Activated CD4-positive, alpha-beta T cell treated with anti-CD3 and anti-CD28 coated beads, Interleukin-2, Interleukin-4, amounts not matched to agents 100 ng/mL and 50 ng/mL, durations not matched to agents 16 hours and 8 hours (primary cell): Measurements from ENCODE around the gene HDAC3.

ENCODE experiments used
- DNase-seq: peaks from one replicate; pipeline ENCODE4 v3.0.0-alpha.2; 2020; ENCODE audit warnings: low spot score

The HDAC3 gene

DNA sequence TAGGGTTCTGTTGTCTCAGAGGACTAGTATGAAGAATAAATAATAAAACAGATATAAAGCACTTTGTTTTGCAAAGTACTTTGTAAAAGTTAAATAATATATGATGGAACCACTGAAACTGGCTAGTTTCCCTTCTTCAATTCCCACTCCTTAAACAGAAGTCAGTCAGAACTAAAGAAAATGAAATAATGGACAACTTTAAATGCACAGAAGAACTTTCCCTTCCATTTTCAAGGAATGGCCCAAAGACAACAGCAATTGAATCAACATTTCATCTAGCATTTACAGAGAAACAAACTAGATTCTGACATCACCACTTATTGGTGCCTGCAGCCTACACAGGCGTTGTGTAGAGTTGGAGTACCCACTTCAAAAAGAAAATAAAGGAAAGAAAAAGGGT is 34.0 kb downstream of the HDAC3 start:
- no peak for DNase-seq

DNA sequence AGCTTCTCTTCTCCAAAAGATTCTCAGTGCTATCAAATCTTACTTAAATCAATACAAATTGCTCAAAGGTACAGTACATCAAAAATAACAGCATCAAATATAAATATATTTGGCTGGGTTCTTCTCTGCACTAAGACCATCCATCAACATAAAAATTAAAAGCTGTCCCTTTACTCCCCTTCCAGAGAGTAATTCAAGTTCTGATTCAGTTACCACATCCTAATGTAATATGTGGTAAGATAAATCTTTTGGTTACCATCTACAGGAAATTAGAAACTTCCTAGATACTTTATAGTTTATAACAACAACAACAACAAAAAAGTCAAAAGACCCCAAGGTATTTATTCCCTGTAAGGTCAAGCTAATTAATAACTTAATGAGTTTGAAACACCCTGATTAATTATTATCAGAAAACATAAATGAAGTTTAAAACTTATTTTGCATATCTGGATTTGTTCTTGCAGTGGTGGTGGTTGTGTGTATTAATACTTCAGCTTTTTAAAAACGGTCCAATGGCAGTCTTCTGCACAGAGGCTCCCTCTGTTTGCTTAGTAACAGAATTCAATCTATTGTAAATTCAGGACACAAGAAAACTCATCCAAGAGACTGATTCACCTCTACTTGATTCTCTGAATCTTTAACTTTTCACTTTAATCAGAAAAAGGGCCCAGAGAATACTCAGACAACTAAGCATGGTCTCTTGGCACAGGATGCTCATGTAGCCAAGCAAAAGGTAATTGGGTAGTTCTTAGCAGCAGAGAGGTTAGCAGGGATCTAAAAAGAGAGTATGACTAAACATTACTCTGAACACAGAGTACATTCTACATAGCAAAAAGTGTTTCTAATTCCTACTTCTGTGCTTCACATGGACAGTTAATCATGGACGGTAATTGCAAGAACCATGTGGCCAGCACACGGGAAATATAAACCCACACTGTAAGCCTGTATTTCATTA is 38.0 kb downstream of the HDAC3 start:
- no peak for DNase-seq

- no peak for DNase-seq
Observed at GRCh38 chr5:141597814-141598213, 38.8 kb downstream of the HDAC3 start.

- DNase-seq, result no peak
Observed at GRCh38 chr5:141597394-141597793, 39.3 kb downstream of the HDAC3 start.

DNA sequence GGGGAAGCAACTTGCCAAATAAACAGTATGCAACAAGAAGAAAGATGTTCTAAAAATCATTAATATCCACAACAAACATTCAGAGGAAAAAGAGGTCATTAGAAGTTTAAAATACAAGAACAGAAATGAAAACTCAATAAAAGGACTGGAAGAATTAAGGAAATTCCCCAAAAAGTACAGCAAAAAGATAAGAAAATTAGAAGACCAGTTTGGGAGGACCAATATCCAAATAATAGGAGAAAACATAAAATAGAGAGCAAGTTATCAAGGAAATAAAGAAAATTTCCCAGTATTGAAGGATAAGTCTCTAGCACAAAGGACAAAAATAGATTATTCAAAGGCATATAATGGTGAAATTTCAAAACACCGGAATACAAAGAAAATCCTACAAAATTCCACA is 39.8 kb downstream of the HDAC3 start:
- no peak for DNase-seq

DNA sequence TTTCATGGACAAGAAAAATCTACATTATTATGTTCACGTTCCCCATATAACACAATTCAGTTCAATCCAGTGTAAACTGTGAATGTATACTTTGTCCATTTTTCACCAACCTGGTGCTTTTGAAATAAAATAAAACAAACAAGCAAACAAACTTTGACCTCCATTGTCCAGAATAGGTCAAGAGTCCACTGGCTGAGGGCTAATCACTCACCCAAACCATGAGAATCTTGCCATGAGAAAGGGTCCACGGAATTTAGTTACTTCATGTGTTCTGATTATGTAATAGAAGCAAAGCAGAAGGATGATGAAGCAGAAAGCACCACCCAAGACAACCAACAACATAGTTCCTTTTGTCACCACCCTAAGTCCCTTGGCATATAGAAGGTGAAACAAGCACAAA is 46.5 kb downstream of the HDAC3 start:
- DNase-seq, result no peak

- DNase-seq, result no peak
Observed at GRCh38 chr5:141586246-141586645, 50.4 kb downstream of the HDAC3 start.

- no peak for DNase-seq
Observed at GRCh38 chr5:141585594-141585993, 51.1 kb downstream of the HDAC3 start.

DNA sequence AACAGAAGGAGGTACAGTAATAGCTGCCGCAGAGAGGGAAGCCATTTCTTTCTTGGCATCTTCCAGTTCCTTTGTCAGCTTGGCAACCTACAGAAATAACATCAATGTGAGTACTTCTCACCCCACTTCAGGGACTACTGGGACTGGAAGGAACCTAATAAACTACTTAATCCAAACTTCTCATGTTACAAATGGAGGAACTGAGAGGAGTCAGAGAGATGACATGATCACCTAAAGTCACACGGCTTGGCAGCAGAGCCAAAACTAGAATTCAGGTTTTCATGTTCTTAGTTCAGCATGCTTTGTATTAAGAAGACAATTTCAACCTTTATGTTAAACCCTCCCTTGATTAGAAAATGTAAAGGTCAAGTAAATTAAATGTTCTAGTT is 62.5 kb downstream of the HDAC3 start:
- no peak for DNase-seq

- DNase-seq, result no peak
Observed at GRCh38 chr5:141573489-141574121, 63.0 kb downstream of the HDAC3 start.
